CD1c-positive myeloid dendritic cell (primary cell): ENCODE results near the gene TBC1D19.
"Not testable (repeated sequence)": the region's sequence is repeated elsewhere in the genome, so short reads cannot be mapped to it uniquely, and the experiment has no call there.

Experiments used
- DNase-seq: peaks from one replicate; pipeline ENCODE4 v3.0.0-alpha.2; 2016; ENCODE audit errors: extremely low spot score

The TBC1D19 gene

GRCh38 chr4:26596843-26597242 is 13.0 kb downstream of the TBC1D19 start:
- DNase-seq: no peak

- no peak for DNase-seq
Measured at GRCh38 chr4:26601204-26601603, 17.3 kb downstream of the TBC1D19 start.

- DNase-seq: no peak
Measured at GRCh38 chr4:26607776-26608175, 23.9 kb downstream of the TBC1D19 start.

- no peak for DNase-seq
Measured at GRCh38 chr4:26609391-26609790, 25.5 kb downstream of the TBC1D19 start.

- no peak for DNase-seq
Measured at GRCh38 chr4:26609868-26610267, 26.0 kb downstream of the TBC1D19 start.

- DNase-seq: no peak
Measured at GRCh38 chr4:26611372-26611771, 27.5 kb downstream of the TBC1D19 start.

- DNase-seq: no peak
Measured at GRCh38 chr4:26611885-26612284, 28.0 kb downstream of the TBC1D19 start.

GRCh38 chr4:26613237-26613636 is 29.4 kb downstream of the TBC1D19 start:
- no peak for DNase-seq

- no peak for DNase-seq
Measured at GRCh38 chr4:26613735-26614134, 29.9 kb downstream of the TBC1D19 start.

GRCh38 chr4:26619784-26620183 is 35.9 kb downstream of the TBC1D19 start:
- no peak for DNase-seq

- DNase-seq: no peak
Measured at GRCh38 chr4:26621366-26621765, 37.5 kb downstream of the TBC1D19 start.

- no peak for DNase-seq
Measured at GRCh38 chr4:26622913-26623312, 39.0 kb downstream of the TBC1D19 start.

- not testable (repeated sequence) for DNase-seq
Measured at GRCh38 chr4:26626658-26627057, 42.8 kb downstream of the TBC1D19 start.

- DNase-seq: no peak
Measured at GRCh38 chr4:26632916-26633315, 49.0 kb downstream of the TBC1D19 start.

- no peak for DNase-seq
Measured at GRCh38 chr4:26634237-26634636, 50.4 kb downstream of the TBC1D19 start.

- no peak for DNase-seq
Measured at GRCh38 chr4:26636458-26636857, 52.6 kb downstream of the TBC1D19 start.

GRCh38 chr4:26640639-26641038 is 56.8 kb downstream of the TBC1D19 start:
- DNase-seq: not testable (repeated sequence)

GRCh38 chr4:26647523-26648224 is 63.8 kb downstream of the TBC1D19 start:
- DNase-seq: no peak

GRCh38 chr4:26648260-26648659 is 64.4 kb downstream of the TBC1D19 start:
- DNase-seq: no peak

- DNase-seq: no peak
Measured at GRCh38 chr4:26660261-26660660, 76.4 kb downstream of the TBC1D19 start.

- DNase-seq: no peak
Measured at GRCh38 chr4:26663888-26664287, 80.0 kb downstream of the TBC1D19 start.

- DNase-seq: no peak
Measured at GRCh38 chr4:26670903-26671537, 87.1 kb downstream of the TBC1D19 start.

- not testable (repeated sequence) for DNase-seq
Measured at GRCh38 chr4:26679040-26679695, 95.3 kb downstream of the TBC1D19 start.
